Nephron progenitor cell (in vitro differentiated cells): ENCODE results near the gene LZTFL1.

ENCODE experiments used
- DNase-seq: peaks from one replicate; pipeline ENCODE4 v3.0.0; 2021
- H3K27ac Mint-ChIP-seq: 2 replicates; pipeline ENCODE4 v1.8.0; 2021; ENCODE audit warnings: mild to moderate bottlenecking, moderate library complexity, mixed read lengths
- H3K27me3 Mint-ChIP-seq: 2 replicates; pipeline ENCODE4 v1.8.0; 2021; ENCODE audit warnings: mild to moderate bottlenecking, low read depth, mixed read lengths; ENCODE audit not compliant: poor library complexity
- H3K36me3 Mint-ChIP-seq: 2 replicates; pipeline ENCODE4 v1.8.0; 2021; ENCODE audit warnings: low read depth, mixed read lengths
- H3K4me1 Mint-ChIP-seq: 2 replicates; pipeline ENCODE4 v1.8.0; 2021; ENCODE audit warnings: mixed read lengths
- H3K4me3 Mint-ChIP-seq: 2 replicates; pipeline ENCODE4 v1.8.0; 2021; ENCODE audit warnings: mild to moderate bottlenecking, moderate library complexity, mixed read lengths
- H3K9me3 Mint-ChIP-seq: 2 replicates; pipeline ENCODE4 v1.8.0; 2021; ENCODE audit warnings: mild to moderate bottlenecking, moderate library complexity, mixed read lengths
- CTCF ChIP-seq: fragments of 200-600 bp; sonication (generic); IDR thresholded peaks from 2 replicates; pipeline ENCODE4 v1.5.0; 2021; ENCODE audit warnings: antibody characterized with exemption

LZTFL1 gene

DNA sequence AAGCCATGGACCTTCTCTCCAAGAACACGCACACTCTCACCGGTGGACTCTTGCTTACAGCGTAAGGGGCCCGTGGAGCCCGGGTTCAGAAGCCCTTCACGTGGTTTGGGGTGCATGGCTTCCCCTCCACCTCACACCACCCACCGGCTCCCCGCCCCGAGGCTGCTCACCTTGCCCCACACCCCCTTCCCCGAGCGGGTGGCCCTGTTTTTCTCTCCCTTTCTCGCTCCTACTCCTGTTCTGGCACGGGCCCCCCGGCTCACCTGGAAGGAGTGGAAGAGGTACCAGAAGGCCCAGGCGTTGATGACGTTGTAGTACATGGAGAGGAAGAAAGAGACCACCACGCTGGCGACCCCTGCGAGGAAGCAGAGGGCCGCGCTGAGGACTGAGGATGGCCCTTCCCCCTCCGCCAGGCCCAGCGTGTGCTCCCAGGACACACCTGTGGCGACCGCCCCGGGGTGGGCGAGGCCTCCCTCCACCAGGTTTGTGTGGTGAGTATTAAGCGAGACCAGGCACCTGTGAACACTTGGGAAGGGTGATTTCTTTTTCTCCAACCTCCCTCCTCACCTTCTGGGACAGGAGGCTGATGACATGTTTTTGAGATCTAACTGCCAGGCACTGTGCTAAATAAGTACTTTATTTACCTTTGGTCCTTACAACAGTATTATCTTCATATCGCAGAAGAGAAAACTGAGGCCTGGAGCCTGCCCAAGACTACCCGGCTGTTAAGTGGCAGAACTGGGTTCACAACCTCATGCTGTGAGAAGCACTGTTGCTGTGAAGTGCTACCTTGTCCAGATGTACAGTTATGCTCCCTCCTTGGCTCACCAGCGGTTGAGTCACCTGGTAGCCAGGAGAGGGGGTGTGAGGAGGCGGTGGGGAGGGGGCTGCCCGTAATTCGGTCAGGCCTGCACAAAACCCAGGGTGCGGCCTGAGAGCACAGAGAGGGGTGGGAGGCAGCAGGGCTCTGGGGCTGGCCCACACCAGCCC lies 61.9 kb downstream of the LZTFL1 start:
- Mint-ChIP-seq H3K36me3 (no peaks in the 10 kb centered on the region), H3K9me3 (peaks cover 7% of the 10 kb centered on the region), H3K4me3 (no peak overlapping the region), H3K27me3 (peaks cover 6% of the 10 kb centered on the region), H3K4me1 (peaks cover 9% of the 10 kb centered on the region), H3K27ac (no peak overlapping the region)
- no peak for TF ChIP-seq CTCF
- no peak for DNase-seq

DNA sequence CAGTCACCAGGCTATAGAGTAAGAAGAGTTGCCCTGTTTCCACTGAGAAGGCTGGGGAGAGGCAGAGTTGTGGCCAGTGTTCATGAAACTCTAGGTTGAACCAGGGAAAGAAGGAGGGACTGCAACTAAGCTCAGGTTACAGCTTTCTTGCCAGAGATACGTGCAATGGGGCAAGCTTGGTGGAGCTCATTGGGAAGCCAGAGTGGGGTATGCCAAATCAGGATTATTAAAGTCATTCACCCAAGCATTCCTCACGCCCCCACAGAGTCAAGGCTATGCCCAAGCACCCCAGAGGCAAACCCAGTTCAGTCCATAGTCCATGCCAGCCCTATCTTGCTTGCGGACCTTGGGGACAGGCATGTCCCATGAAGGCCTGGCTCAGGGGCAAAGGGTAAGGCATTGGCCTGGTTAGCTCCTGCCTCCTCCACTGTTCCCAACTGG lies 63.1 kb downstream of the LZTFL1 start:
- DNase-seq, result no peak
- Mint-ChIP-seq H3K4me3 (no peak overlapping the region), H3K27me3 (peaks cover 10% of the 10 kb centered on the region), H3K4me1 (peaks cover 9% of the 10 kb centered on the region), H3K27ac (no peak overlapping the region), H3K9me3 (no peaks in the 10 kb centered on the region), H3K36me3 (no peaks in the 10 kb centered on the region)
- TF ChIP-seq CTCF, result no peak

GRCh38 chr3:45777746-45778386 lies 64.1 kb downstream of the LZTFL1 start:
- DNase-seq, result no peak
- no peak overlapping the region for H3K27ac Mint-ChIP-seq
- H3K27me3 Mint-ChIP-seq, result peaks cover 12% of the 10 kb centered on the region
- H3K4me1 Mint-ChIP-seq, result peaks cover 9% of the 10 kb centered on the region
- H3K4me3 Mint-ChIP-seq, result no peak overlapping the region
- TF ChIP-seq CTCF, result no peak
- H3K36me3 Mint-ChIP-seq, result no peaks in the 10 kb centered on the region
- no peaks in the 10 kb centered on the region for H3K9me3 Mint-ChIP-seq

DNA sequence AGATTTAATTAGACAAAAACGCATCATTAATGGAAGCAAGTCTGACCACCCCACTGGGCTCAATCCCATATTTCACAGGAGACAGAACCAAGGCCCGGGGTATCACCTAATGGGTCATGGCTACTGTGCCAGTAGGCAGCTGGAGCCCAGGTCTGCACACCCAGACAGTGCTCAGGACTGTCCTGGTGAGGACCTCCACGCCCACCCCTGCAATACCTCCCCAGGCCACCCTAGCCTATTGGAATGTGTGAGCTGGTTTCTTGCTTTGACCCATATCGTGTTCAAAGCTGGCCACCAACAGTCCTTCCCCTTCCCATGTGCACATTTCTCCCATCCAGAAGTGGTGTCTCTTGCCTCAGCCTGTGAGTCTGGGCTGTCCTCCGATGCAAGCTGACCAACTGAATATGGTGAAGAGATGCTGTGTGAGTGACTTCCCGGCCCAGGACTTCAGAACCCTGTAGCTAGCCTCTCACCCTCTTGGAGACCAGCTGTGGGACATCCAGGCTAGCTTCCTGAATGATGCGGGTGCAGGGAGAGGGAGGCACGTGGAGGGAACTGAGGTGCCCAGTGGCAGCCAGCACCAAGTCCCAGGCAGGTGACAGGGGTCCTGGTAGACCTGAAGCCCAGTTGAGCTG lies 64.7 kb downstream of the LZTFL1 start:
- H3K4me1 Mint-ChIP-seq, result peaks cover 9% of the 10 kb centered on the region
- H3K9me3 Mint-ChIP-seq, result no peaks in the 10 kb centered on the region
- no peak for DNase-seq
- no peak for TF ChIP-seq CTCF
- peaks cover 16% of the 10 kb centered on the region for H3K27me3 Mint-ChIP-seq
- H3K36me3 Mint-ChIP-seq, result no peaks in the 10 kb centered on the region
- H3K4me3 Mint-ChIP-seq, result no peak overlapping the region
- H3K27ac Mint-ChIP-seq, result no peak overlapping the region

DNA sequence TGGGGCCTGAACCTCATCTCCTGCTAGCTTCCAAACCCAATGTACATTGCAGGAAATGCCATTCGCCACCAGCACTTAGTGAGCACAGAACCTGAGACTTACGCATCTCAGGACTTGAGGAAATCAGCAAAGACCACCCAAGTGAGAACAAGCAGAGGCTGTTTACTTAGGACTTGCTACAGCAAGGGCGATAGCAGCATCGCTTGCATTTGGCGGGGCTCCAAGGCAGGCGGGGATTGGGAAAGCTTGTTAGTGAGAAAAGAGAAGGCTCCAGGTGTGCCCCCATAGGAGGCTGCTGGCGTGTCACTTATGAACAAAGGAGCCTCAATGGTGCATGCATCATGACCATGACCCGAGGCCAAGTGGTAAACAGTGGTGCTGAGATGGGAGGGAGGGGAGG lies 65.3 kb downstream of the LZTFL1 start:
- Mint-ChIP-seq H3K9me3 (no peaks in the 10 kb centered on the region), H3K4me3 (no peak overlapping the region), H3K36me3 (no peaks in the 10 kb centered on the region), H3K4me1 (peaks cover 9% of the 10 kb centered on the region), H3K27me3 (peaks cover 17% of the 10 kb centered on the region), H3K27ac (no peak overlapping the region)
- no peak for TF ChIP-seq CTCF
- DNase-seq, result no peak
